IMR-90 (cell line): Measurements from ENCODE around the gene GMFB. TPM values are rescaled to one million over a fixed set of nuclear protein-coding genes. Genes with fewer than 3 reads are reported as not detected.

Experiments
- ATAC-seq: fragments of 200-7000 bp; cut with Tn5 transposase; 2 replicates; pipeline ENCODE4 v1.9.1; 2020; ENCODE audit warnings: low read depth, mild to moderate bottlenecking, moderate library complexity
- BruUV-seq: library from RNA; stranded (reverse); fragments of 400-500 nt; replicated peaks from 2 replicates; lab custom pipeline; 2021; lab: Mats Ljungman, UMichigan
- CTCF ChIA-PET: fragments of 300-600 bp; formaldehyde crosslinking; extraction: SDS; loops from one replicate; lab custom pipeline; 2021; ENCODE audit warnings: antibody characterized with exemption; lab: Yijun Ruan, JAX
- POLR2A ChIA-PET: fragments of 300-600 bp; sonication (Branson Sonifier 250); formaldehyde crosslinking; loops from one replicate; lab custom pipeline; 2022; ENCODE audit warnings: antibody characterized with exemption; ENCODE audit not compliant: unreplicated experiment; lab: Charles Lee
- DNase-seq: peaks from one replicate; pipeline ENCODE4 v3.0.0; 2013
- H2AFZ ChIP-seq: replicated peaks from 2 replicates; pipeline ENCODE3; 2013; ENCODE audit warnings: low read length, mild to moderate bottlenecking; ENCODE audit not compliant: poor library complexity
- H2AK5ac ChIP-seq: 2 replicates; pipeline ENCODE4 v1.6.1; 2013; ENCODE audit warnings: low read depth, low read length, inconsistent platforms
- H2AK9ac ChIP-seq: replicated peaks from 2 replicates; pipeline ENCODE3; 2013; ENCODE audit warnings: mild to moderate bottlenecking, low read depth, low read length, moderate library complexity; ENCODE audit not compliant: poor library complexity
- H2BK120ac ChIP-seq: 2 replicates; pipeline ENCODE4 v1.6.1; 2013; ENCODE audit warnings: low read depth, low read length, inconsistent platforms
- H2BK15ac ChIP-seq: 3 replicates; pipeline ENCODE4 v1.6.1; 2013; ENCODE audit warnings: low read depth, low read length, inconsistent platforms
- H2BK20ac ChIP-seq: 2 replicates; pipeline ENCODE4 v1.6.1; 2013; ENCODE audit warnings: low read depth, mild to moderate bottlenecking, inconsistent platforms, low read length, moderate library complexity
- H2BK5ac ChIP-seq: 2 replicates; pipeline ENCODE4 v1.6.1; 2013; ENCODE audit warnings: mild to moderate bottlenecking, low read depth, low read length, inconsistent platforms; ENCODE audit not compliant: poor library complexity, severe bottlenecking
- H3K14ac ChIP-seq: replicated peaks from 2 replicates; pipeline ENCODE4 v1.6.1; 2013; ENCODE audit warnings: low read depth, low read length, inconsistent platforms
- H3K18ac ChIP-seq: 2 replicates; pipeline ENCODE4 v1.6.1; 2013; ENCODE audit warnings: low read depth, low read length, control low read depth
- H3K23ac ChIP-seq: 2 replicates; pipeline ENCODE4 v1.6.1; 2013; ENCODE audit warnings: low read depth, low read length, inconsistent platforms
- H3K27ac ChIP-seq: 2 replicates; pipeline ENCODE4 v1.5.1; 2013; ENCODE audit warnings: mild to moderate bottlenecking, control low read depth, low read length; ENCODE audit not compliant: insufficient read depth
- H3K27me3 ChIP-seq: 2 replicates; pipeline ENCODE4 v1.6.1; 2013; ENCODE audit warnings: low read length; ENCODE audit not compliant: control insufficient read depth, insufficient read depth
- H3K36me3 ChIP-seq: 2 replicates; pipeline ENCODE4 v1.6.1; 2013; ENCODE audit warnings: low read length, mixed read lengths; ENCODE audit not compliant: control insufficient read depth, insufficient read depth
- H3K4ac ChIP-seq: 2 replicates; pipeline ENCODE4 v1.6.1; 2013; ENCODE audit warnings: low read depth, low read length, inconsistent platforms
- H3K4me1 ChIP-seq: 2 replicates; pipeline ENCODE4 v1.6.1; 2013; ENCODE audit warnings: low read length, mixed read lengths; ENCODE audit not compliant: control insufficient read depth, insufficient read depth
- H3K4me2 ChIP-seq: 2 replicates; pipeline ENCODE4 v1.6.1; 2013; ENCODE audit warnings: low read depth, mild to moderate bottlenecking, control low read depth, low read length, moderate library complexity
- H3K4me3 ChIP-seq: 2 replicates; pipeline ENCODE4 v1.5.1; 2013; ENCODE audit warnings: low read depth, mild to moderate bottlenecking, control low read depth, low read length, moderate library complexity; ENCODE audit not compliant: insufficient read depth
- H3K56ac ChIP-seq: 2 replicates; pipeline ENCODE4 v1.6.1; 2013; ENCODE audit warnings: low read length, inconsistent platforms; ENCODE audit not compliant: insufficient read depth; ENCODE audit errors: extremely low read depth
- H3K79me1 ChIP-seq, 2 experiments: 2 replicates each; pipeline ENCODE4 v1.6.1; 2013; ENCODE audit warnings: low read length in 2 of 2, inconsistent platforms in 1 of 2, low read depth in 1 of 2
- H3K9ac ChIP-seq: 2 replicates; pipeline ENCODE4 v1.6.1; 2013; ENCODE audit warnings: low read depth, low read length, control low read depth
- H3K9me1 ChIP-seq: 2 replicates; pipeline ENCODE4 v1.6.1; 2013; ENCODE audit warnings: low read length, inconsistent platforms; ENCODE audit not compliant: insufficient read depth
- H3K9me3 ChIP-seq: 2 replicates; pipeline ENCODE4 v1.6.1; 2013; ENCODE audit warnings: low read length; ENCODE audit not compliant: control insufficient read depth, insufficient read depth
- H4K20me1 ChIP-seq: 2 replicates; pipeline ENCODE4 v1.6.1; 2013; ENCODE audit warnings: low read length, inconsistent platforms; ENCODE audit not compliant: insufficient read depth
- H4K5ac ChIP-seq: 2 replicates; pipeline ENCODE4 v1.6.1; 2013; ENCODE audit warnings: mild to moderate bottlenecking, low read depth, low read length, control low read depth
- H4K8ac ChIP-seq, 2 experiments: 2 replicates each; pipeline ENCODE4 v1.6.1; 2013; ENCODE audit warnings: low read depth in 2 of 2, low read length in 2 of 2, control low read depth in 1 of 2, inconsistent platforms in 1 of 2
- H4K91ac ChIP-seq: 2 replicates; pipeline ENCODE4 v1.6.1; 2013; ENCODE audit warnings: low read depth, low read length, inconsistent platforms; ENCODE audit not compliant: insufficient read depth
- CEBPB ChIP-seq: IDR thresholded peaks from 2 replicates; pipeline ENCODE4 v1.6.1; 2012; ENCODE audit warnings: low read depth, low read length, improper control_type of control experiment
- CHD1 ChIP-seq: IDR thresholded peaks from 2 replicates; pipeline ENCODE4 v1.6.1; 2012; ENCODE audit warnings: low read depth, low read length, improper control_type of control experiment
- FOS ChIP-seq: fragments of 150-350 bp; IDR thresholded peaks from 2 replicates; pipeline ENCODE4 v1.6.1; 2016; ENCODE audit warnings: low read depth, low read length
- MAFK ChIP-seq: IDR thresholded peaks from 2 replicates; pipeline ENCODE4 v1.6.1; 2012; ENCODE audit warnings: low read depth, low read length, improper control_type of control experiment
- MXI1 ChIP-seq: IDR thresholded peaks from 2 replicates; pipeline ENCODE4 v1.6.1; 2012; ENCODE audit warnings: low read depth, mild to moderate bottlenecking, low read length, moderate library complexity, borderline replicate concordance
- NFE2L2 ChIP-seq: fragments of 150-350 bp; IDR thresholded peaks from 2 replicates; pipeline ENCODE4 v1.6.1; 2016; ENCODE audit warnings: low read depth, mild to moderate bottlenecking, low read length
- POLR2A ChIP-seq: IDR thresholded peaks from 2 replicates; pipeline ENCODE4 v1.6.1; 2012; ENCODE audit warnings: mild to moderate bottlenecking, low read depth, low read length
- RAD21 ChIP-seq: IDR thresholded peaks from 2 replicates; pipeline ENCODE4 v1.6.1; 2012; ENCODE audit warnings: low read length, improper control_type of control experiment
- RCOR1 ChIP-seq: IDR thresholded peaks from 2 replicates; pipeline ENCODE4 v1.6.1; 2012; ENCODE audit warnings: mild to moderate bottlenecking, low read length, improper control_type of control experiment; ENCODE audit not compliant: insufficient replicate concordance
- RFX5 ChIP-seq: IDR thresholded peaks from 2 replicates; pipeline ENCODE4 v1.8.0; 2012; ENCODE audit warnings: low read depth, mild to moderate bottlenecking, low read length, moderate library complexity
- WGBS, 2 experiments: methylation state at CpG; one replicate each; pipeline versions ENCODE4 v1.1.5 to v1.1.7; 2013; ENCODE audit warnings: missing lambda C conversion rate in 2 of 2; ENCODE audit not compliant: insufficient read length in 1 of 2; ENCODE audit errors: extremely low coverage in 2 of 2; 5-methylcytosine and 5-hydroxymethylcytosine counted together
- dilution Hi-C: fragments of 300-500 bp; cut with HindIII; formaldehyde crosslinking; loops from one replicate; pipeline ENCODE4 v1.14.3; 2018; ENCODE audit warnings: low sequenced_read_pairs; ENCODE audit not compliant: unreplicated experiment
- in situ Hi-C: fragments of 300-500 bp; cut with MboI; formaldehyde crosslinking; loops from 3 replicates; pipeline ENCODE4 v1.14.3; 2019; ENCODE audit warnings: low sequenced_read_pairs, inconsistent platforms, mixed read lengths
- intact Hi-C: fragments of 100-400 bp; cut with micrococcal nuclease; formaldehyde crosslinking; loops from 2 replicates; pipeline ENCODE4 v1.10.0; 2022
- polyA plus RNA-seq, 3 experiments: library from polyadenylated mRNA; depleted of rRNA; stranded (reverse); fragments of >200 nt; gene quantifications; 2 replicates each; pipeline ENCODE4 v1.2.3, GENCODE V29; 2012; ENCODE audit warnings: low replicate concordance in 1 of 3
- total RNA-seq: library from RNA; depleted of rRNA; stranded (reverse); fragments of >200 nt; gene quantifications from 2 replicates; pipeline ENCODE4 v1.2.3, GENCODE V29; 2012
- TF ChIP-seq, protein P1 (sequence below): conservative IDR thresholded peaks from 2 replicates; pipeline ENCODE4 v1.5.1; 2012; ENCODE audit warnings: mild to moderate bottlenecking, low read depth, low read length, improper control_type of control experiment
- TF ChIP-seq, protein P2 (sequence below): fragments of 150-350 bp; IDR thresholded peaks from 2 replicates; pipeline ENCODE4 v1.6.1; 2017; ENCODE audit warnings: mild to moderate bottlenecking, antibody characterized with exemption, low read length, low read depth

GMFB gene
- total and polyA plus RNA-seq, 2 of the 4 experiments (the other 2 are of a cell fraction): 22.4 to 59.1 TPM

DNA sequence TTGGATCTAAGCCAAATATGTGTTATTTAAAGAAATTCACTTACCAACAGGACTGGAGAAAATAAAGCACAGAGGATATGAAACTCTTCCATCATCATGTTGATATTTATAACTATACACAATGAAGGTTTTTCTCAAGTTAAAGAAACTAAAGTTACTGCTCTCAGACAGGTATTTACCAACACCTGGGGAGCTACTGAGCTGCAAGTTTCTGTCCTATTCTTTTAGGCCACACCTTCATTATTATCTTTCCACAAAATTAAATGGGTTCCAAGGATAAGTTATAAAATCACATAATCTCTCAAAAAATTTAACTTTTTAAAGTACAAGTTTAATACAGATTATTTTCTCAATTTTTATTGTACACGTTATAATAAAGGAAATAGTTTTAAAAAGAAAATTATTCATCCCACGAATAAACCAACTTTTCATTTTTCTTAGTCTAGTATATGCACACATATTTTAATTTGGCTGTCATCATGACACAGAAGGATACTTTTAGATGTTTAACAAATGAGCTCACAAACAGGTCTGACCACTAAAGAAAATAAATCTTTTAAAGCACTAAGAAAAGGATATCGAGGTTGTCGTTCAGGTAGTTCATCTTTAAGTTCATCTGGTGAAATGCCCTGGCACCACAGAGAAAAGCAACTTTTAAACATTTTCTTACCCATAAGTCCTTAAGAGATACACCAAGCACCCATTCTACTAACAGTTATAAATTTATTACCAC, 7.8 kb downstream of the GMFB start:
- CTCF ChIA-PET: no interaction called here
- H4K8ac ChIP-seq: no peak overlapping the region
- peaks cover 28% of the 10 kb centered on the region; the same call in 1 of the 2 replicates for H4K20me1 ChIP-seq
- no CpG with 5 or more reads among the region's 4 CpGs for WGBS, 2 experiments
- H3K9me1 ChIP-seq: 0 out of 2 replicates have a peak, but pooled peaks cover 4% of the 10 kb centered on the region
- H3K79me1 ChIP-seq: peaks cover 20 to 40% of the 10 kb centered on the region in 2 experiments
- no peak overlapping the region for H4K5ac ChIP-seq
- H4K91ac ChIP-seq: no peak overlapping the region
- dilution Hi-C loops (no loop called here), in situ Hi-C loops (no loop called here), intact Hi-C loops (no loop called here)
- H2AK9ac ChIP-seq: no peak overlapping the region
- ATAC-seq: no peak
- H2BK20ac ChIP-seq: no peak overlapping the region
- H3K4me3 ChIP-seq: no peak overlapping the region
- H3K36me3 ChIP-seq: peaks cover 12% of the 10 kb centered on the region
- H3K14ac ChIP-seq: no peak overlapping the region
- no peak overlapping the region for H2AFZ ChIP-seq
- DNase-seq: no peak
- H3K4me2 ChIP-seq: no peak overlapping the region
- no peak overlapping the region for H3K9ac ChIP-seq
- no peak overlapping the region for H2BK120ac ChIP-seq
- no peak overlapping the region for H3K23ac ChIP-seq
- H3K56ac ChIP-seq: no peak overlapping the region
- POLR2A ChIA-PET: no interaction called here
- no peak overlapping the region for H3K27ac ChIP-seq
- TF ChIP-seq MXI1: no peak
- TF ChIP-seq CHD1: no peak
- TF ChIP-seq CEBPB: no peak
- no peak for TF ChIP-seq RAD21
- TF ChIP-seq POLR2A: no peak
- no peak for TF ChIP-seq MAFK
- TF ChIP-seq, protein P1, sequence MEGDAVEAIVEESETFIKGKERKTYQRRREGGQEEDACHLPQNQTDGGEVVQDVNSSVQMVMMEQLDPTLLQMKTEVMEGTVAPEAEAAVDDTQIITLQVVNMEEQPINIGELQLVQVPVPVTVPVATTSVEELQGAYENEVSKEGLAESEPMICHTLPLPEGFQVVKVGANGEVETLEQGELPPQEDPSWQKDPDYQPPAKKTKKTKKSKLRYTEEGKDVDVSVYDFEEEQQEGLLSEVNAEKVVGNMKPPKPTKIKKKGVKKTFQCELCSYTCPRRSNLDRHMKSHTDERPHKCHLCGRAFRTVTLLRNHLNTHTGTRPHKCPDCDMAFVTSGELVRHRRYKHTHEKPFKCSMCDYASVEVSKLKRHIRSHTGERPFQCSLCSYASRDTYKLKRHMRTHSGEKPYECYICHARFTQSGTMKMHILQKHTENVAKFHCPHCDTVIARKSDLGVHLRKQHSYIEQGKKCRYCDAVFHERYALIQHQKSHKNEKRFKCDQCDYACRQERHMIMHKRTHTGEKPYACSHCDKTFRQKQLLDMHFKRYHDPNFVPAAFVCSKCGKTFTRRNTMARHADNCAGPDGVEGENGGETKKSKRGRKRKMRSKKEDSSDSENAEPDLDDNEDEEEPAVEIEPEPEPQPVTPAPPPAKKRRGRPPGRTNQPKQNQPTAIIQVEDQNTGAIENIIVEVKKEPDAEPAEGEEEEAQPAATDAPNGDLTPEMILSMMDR: no peak
- no peak for TF ChIP-seq NFE2L2
- TF ChIP-seq RCOR1: no peak
- TF ChIP-seq, protein P2, sequence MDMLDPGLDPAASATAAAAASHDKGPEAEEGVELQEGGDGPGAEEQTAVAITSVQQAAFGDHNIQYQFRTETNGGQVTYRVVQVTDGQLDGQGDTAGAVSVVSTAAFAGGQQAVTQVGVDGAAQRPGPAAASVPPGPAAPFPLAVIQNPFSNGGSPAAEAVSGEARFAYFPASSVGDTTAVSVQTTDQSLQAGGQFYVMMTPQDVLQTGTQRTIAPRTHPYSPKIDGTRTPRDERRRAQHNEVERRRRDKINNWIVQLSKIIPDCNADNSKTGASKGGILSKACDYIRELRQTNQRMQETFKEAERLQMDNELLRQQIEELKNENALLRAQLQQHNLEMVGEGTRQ: no peak
- no peak for TF ChIP-seq RFX5
- TF ChIP-seq FOS: no peak
- H3K18ac ChIP-seq: no peak overlapping the region
- H3K4ac ChIP-seq: no peak overlapping the region
- H2BK15ac ChIP-seq: no peak overlapping the region
- peaks cover 2% of the 10 kb centered on the region; the same call in 1 of the 2 replicates for H3K4me1 ChIP-seq
- BruUV-seq: no TSS peak
- no peaks in the 10 kb centered on the region for H3K9me3 ChIP-seq
- no peak overlapping the region for H2AK5ac ChIP-seq
- H2BK5ac ChIP-seq: no peak overlapping the region
- no peaks in the 10 kb centered on the region for H3K27me3 ChIP-seq
